H9 (cell line): ENCODE measurements around the gene ARPC5L. TPM values are rescaled to one million over a fixed set of nuclear protein-coding genes. Genes with fewer than 3 reads are reported as not detected.

Source experiments
- DNase-seq: peaks from one replicate; pipeline ENCODE4 v3.0.0-alpha.2; 2017
- H2AFZ ChIP-seq: one replicate; pipeline ENCODE4 v1.6.1; 2013; ENCODE audit warnings: mild to moderate bottlenecking, low read length, control low read depth, moderate library complexity
- H2AK5ac ChIP-seq: 2 replicates; pipeline ENCODE4 v1.6.1; 2013; ENCODE audit warnings: low read length, control low read depth, mixed read lengths; ENCODE audit not compliant: insufficient read length
- H2BK120ac ChIP-seq: one replicate; pipeline ENCODE4 v1.6.1; 2013; ENCODE audit warnings: low read depth, mild to moderate bottlenecking, low read length, control low read depth, inconsistent platforms; ENCODE audit not compliant: poor library complexity, severe bottlenecking
- H2BK12ac ChIP-seq: 2 replicates; pipeline ENCODE4 v1.6.1; 2013; ENCODE audit warnings: low read length, control low read depth, mixed read lengths, low read depth; ENCODE audit not compliant: insufficient read length
- H2BK15ac ChIP-seq: 2 replicates; pipeline ENCODE4 v1.6.1; 2013; ENCODE audit warnings: low read depth, low read length, control low read depth
- H2BK20ac ChIP-seq: one replicate; pipeline ENCODE4 v1.6.1; 2013; ENCODE audit warnings: low read depth, mild to moderate bottlenecking, low read length, control low read depth, inconsistent platforms; ENCODE audit not compliant: poor library complexity, severe bottlenecking
- H2BK5ac ChIP-seq: 2 replicates; pipeline ENCODE4 v1.6.1; 2013; ENCODE audit warnings: low read length, control low read depth, mixed read lengths; ENCODE audit not compliant: insufficient read length
- H3K14ac ChIP-seq: 2 replicates; pipeline ENCODE4 v1.6.1; 2013; ENCODE audit warnings: low read length, control low read depth; ENCODE audit not compliant: insufficient read depth
- H3K18ac ChIP-seq: 2 replicates; pipeline ENCODE4 v1.6.1; 2013; ENCODE audit warnings: low read depth, mild to moderate bottlenecking, mixed read lengths, low read length, control low read depth; ENCODE audit not compliant: insufficient read length
- H3K23ac ChIP-seq: 2 replicates; pipeline ENCODE4 v1.6.1; 2013; ENCODE audit warnings: low read length, control low read depth, mixed read lengths, low read depth; ENCODE audit not compliant: insufficient read length
- H3K23me2 ChIP-seq: 2 replicates; pipeline ENCODE4 v1.6.1; 2013; ENCODE audit warnings: low read depth, mild to moderate bottlenecking, mixed read lengths, low read length, control low read depth; ENCODE audit not compliant: insufficient read length, poor library complexity, severe bottlenecking
- H3K27ac ChIP-seq: 2 replicates; pipeline ENCODE4 v1.5.1; 2013; ENCODE audit warnings: low read length, control low read depth, mixed read lengths, low read depth; ENCODE audit not compliant: insufficient read length
- H3K27me3 ChIP-seq: 2 replicates; pipeline ENCODE4 v1.6.1; 2013; ENCODE audit warnings: low read length, control low read depth, inconsistent platforms; ENCODE audit not compliant: insufficient read depth
- H3K4ac ChIP-seq: 2 replicates; pipeline ENCODE4 v1.6.1; 2013; ENCODE audit warnings: low read depth, mild to moderate bottlenecking, control low read depth, inconsistent platforms, low read length, moderate library complexity
- H3K4me1 ChIP-seq: 2 replicates; pipeline ENCODE4 v1.6.1; 2013; ENCODE audit warnings: low read length, control low read depth, inconsistent platforms; ENCODE audit not compliant: insufficient read depth
- H3K4me2 ChIP-seq: 2 replicates; pipeline ENCODE4 v1.6.1; 2013; ENCODE audit warnings: low read length, control low read depth, mixed read lengths; ENCODE audit not compliant: insufficient read length, insufficient read depth
- H3K56ac ChIP-seq: 2 replicates; pipeline ENCODE4 v1.6.1; 2013; ENCODE audit warnings: low read depth, mild to moderate bottlenecking, mixed read lengths, low read length, control low read depth; ENCODE audit not compliant: insufficient read length
- H3K79me1 ChIP-seq: 2 replicates; pipeline ENCODE4 v1.6.1; 2013; ENCODE audit warnings: low read depth, mild to moderate bottlenecking, moderate library complexity, low read length, control low read depth, inconsistent platforms; ENCODE audit not compliant: insufficient read depth, poor library complexity, severe bottlenecking
- H3K79me2 ChIP-seq: 2 replicates; pipeline ENCODE4 v1.6.1; 2013; ENCODE audit warnings: low read length, control low read depth, inconsistent platforms; ENCODE audit not compliant: insufficient read depth
- H3K9ac ChIP-seq: 2 replicates; pipeline ENCODE4 v1.6.1; 2013; ENCODE audit warnings: low read length, control low read depth, mixed read lengths; ENCODE audit not compliant: insufficient read length; ENCODE audit errors: extremely low read depth
- H3K9me3 ChIP-seq: one replicate; pipeline ENCODE4 v1.6.1; 2013; ENCODE audit warnings: low read depth, low read length, inconsistent platforms; ENCODE audit not compliant: control insufficient read depth
- H3T11ph ChIP-seq: one replicate; pipeline ENCODE4 v1.6.1; 2013; ENCODE audit warnings: mild to moderate bottlenecking, low read length, control low read depth, inconsistent platforms
- H4K20me1 ChIP-seq: one replicate; pipeline ENCODE4 v1.6.1; 2013; ENCODE audit not compliant: control insufficient read depth, insufficient read length, insufficient read depth
- H4K5ac ChIP-seq: 2 replicates; pipeline ENCODE4 v1.6.1; 2013; ENCODE audit warnings: low read depth, mild to moderate bottlenecking, mixed read lengths, low read length, control low read depth; ENCODE audit not compliant: insufficient read length
- H4K8ac ChIP-seq: replicated peaks from 2 replicates; pipeline ENCODE4 v1.6.1; 2013; ENCODE audit warnings: low read length, control low read depth, mixed read lengths, low read depth; ENCODE audit not compliant: insufficient read length
- H4K91ac ChIP-seq: 2 replicates; pipeline ENCODE4 v1.6.1; 2013; ENCODE audit warnings: low read depth, mild to moderate bottlenecking, moderate library complexity, mixed read lengths, low read length, control low read depth; ENCODE audit not compliant: insufficient read length
- H3K27ac Mint-ChIP-seq, 3 experiments: 2 replicates in 2 of 3; 3 replicates in 1 of 3; pipeline ENCODE4 v1.8.0; 2020 to 2021; ENCODE audit warnings: mixed read lengths in 3 of 3, mild to moderate bottlenecking in 1 of 3, moderate library complexity in 1 of 3
- H3K27me3 Mint-ChIP-seq: 2 replicates; pipeline ENCODE4 v1.8.0; 2021; ENCODE audit warnings: low read depth, mild to moderate bottlenecking, moderate library complexity, mixed read lengths
- H3K36me3 Mint-ChIP-seq, 3 experiments: 2 replicates in 2 of 3; 3 replicates in 1 of 3; pipeline ENCODE4 v1.8.0; 2020 to 2021; ENCODE audit warnings: low read depth in 3 of 3, mixed read lengths in 3 of 3; ENCODE audit not compliant: insufficient read depth in 1 of 3
- H3K4me1 Mint-ChIP-seq, 2 experiments: 2 replicates each; pipeline ENCODE4 v1.8.0; 2020; ENCODE audit warnings: mixed read lengths in 2 of 2
- H3K4me3 Mint-ChIP-seq, 2 experiments: 2 replicates in 1 of 2; 3 replicates in 1 of 2; pipeline ENCODE4 v1.8.0; 2020 to 2021; ENCODE audit warnings: mild to moderate bottlenecking in 2 of 2, mixed read lengths in 2 of 2, moderate library complexity in 1 of 2
- H3K9me3 Mint-ChIP-seq, 2 experiments: 2 replicates in 1 of 2; 3 replicates in 1 of 2; pipeline ENCODE4 v1.8.0; 2020; ENCODE audit warnings: mild to moderate bottlenecking in 2 of 2, mixed read lengths in 2 of 2, moderate library complexity in 1 of 2
- CTCF ChIP-seq: fragments of 200-600 bp; sonication (generic); conservative IDR thresholded peaks from 3 replicates; pipeline ENCODE4 v1.8.0; 2021; ENCODE audit warnings: antibody characterized with exemption, mild to moderate bottlenecking
- WGBS: extraction: QIAGEN DNeasy Blood & Tissue Kit; methylation state at CpG from one replicate; pipeline ENCODE4 v1.1.7; 2013; ENCODE audit warnings: missing lambda C conversion rate, low lambda C conversion rate, mixed read lengths; ENCODE audit not compliant: insufficient read length; ENCODE audit errors: extremely low coverage; 5-methylcytosine and 5-hydroxymethylcytosine counted together
- total RNA-seq: library from RNA; stranded (reverse); gene quantifications from 2 replicates; pipeline ENCODE4 v1.2.1, GENCODE V29; 2021

Gene ARPC5L
- total RNA-seq, 1 experiment from 2014 or later: 67.7 TPM

- no peak for TF ChIP-seq CTCF
These were observed 30.1 kb upstream of the ARPC5L start for GRCh38 chr9:124831642-124832364.

More at GRCh38 chr9:124831642-124832364, 30.1 kb upstream of the ARPC5L start:
- Histone ChIP-seq H3K56ac (no peak overlapping the region), H2BK5ac (no peak overlapping the region), H4K20me1 (no peaks in the 10 kb centered on the region), H3K4me1 (no peaks in the 10 kb centered on the region; the same call in 1 of the 2 replicates), H4K91ac (no peak overlapping the region), H2BK15ac (no peak overlapping the region), H3K27ac (no peak overlapping the region), H2BK20ac (no peak overlapping the region), H3K9me3 (no peaks in the 10 kb centered on the region), H2BK120ac (no peak overlapping the region), H3K4me2 (no peak overlapping the region), H4K5ac (no peak overlapping the region), H2AFZ (no peak overlapping the region), H3K79me1 (no peaks in the 10 kb centered on the region), H3K9ac (no peak overlapping the region), H3K23me2 (no peaks in the 10 kb centered on the region), H3K79me2 (no peaks in the 10 kb centered on the region), H4K8ac (no peak overlapping the region), H2AK5ac (no peak overlapping the region), H3T11ph (no peak overlapping the region), H3K4ac (no peak overlapping the region), H3K18ac (no peak overlapping the region), H3K27me3 (no peaks in the 10 kb centered on the region), H3K23ac (no peak overlapping the region), H3K14ac (no peak overlapping the region), H2BK12ac (no peak overlapping the region)
- Mint-ChIP-seq H3K27me3 (peaks cover 4% of the 10 kb centered on the region; the same call in 1 of the 2 replicates), H3K36me3 (peaks cover 0 to 1% (median 0%) of the 10 kb centered on the region in 3 experiments; a peak in 1 of 7 replicates), H3K9me3 (peaks cover 0 to 3% of the 10 kb centered on the region in 2 experiments; a peak in 1 of 5 replicates), H3K27ac (no peak overlapping the region), H3K4me1 (peaks cover 9 to 18% of the 10 kb centered on the region in 2 experiments), H3K4me3 (no peak overlapping the region)
- DNase-seq: no peak
- no CpG with 5 or more reads among the region's 9 CpGs for WGBS
